Stimulated activated CD8-positive, alpha-beta memory T cell treated with anti-CD3 and anti-CD28 coated beads, Interleukin-4, amount 100 ng/mL, for 24 hours (primary cell): ENCODE measurements around the gene NUDC.
"Not testable (repeated sequence)": the region's sequence is repeated elsewhere in the genome, so short reads cannot be mapped to it uniquely, and the experiment has no call there.

ENCODE experiments used
- DNase-seq: peaks from one replicate; pipeline ENCODE4 v3.0.0-alpha.2; 2020; ENCODE audit warnings: low read depth

NUDC gene

DNA sequence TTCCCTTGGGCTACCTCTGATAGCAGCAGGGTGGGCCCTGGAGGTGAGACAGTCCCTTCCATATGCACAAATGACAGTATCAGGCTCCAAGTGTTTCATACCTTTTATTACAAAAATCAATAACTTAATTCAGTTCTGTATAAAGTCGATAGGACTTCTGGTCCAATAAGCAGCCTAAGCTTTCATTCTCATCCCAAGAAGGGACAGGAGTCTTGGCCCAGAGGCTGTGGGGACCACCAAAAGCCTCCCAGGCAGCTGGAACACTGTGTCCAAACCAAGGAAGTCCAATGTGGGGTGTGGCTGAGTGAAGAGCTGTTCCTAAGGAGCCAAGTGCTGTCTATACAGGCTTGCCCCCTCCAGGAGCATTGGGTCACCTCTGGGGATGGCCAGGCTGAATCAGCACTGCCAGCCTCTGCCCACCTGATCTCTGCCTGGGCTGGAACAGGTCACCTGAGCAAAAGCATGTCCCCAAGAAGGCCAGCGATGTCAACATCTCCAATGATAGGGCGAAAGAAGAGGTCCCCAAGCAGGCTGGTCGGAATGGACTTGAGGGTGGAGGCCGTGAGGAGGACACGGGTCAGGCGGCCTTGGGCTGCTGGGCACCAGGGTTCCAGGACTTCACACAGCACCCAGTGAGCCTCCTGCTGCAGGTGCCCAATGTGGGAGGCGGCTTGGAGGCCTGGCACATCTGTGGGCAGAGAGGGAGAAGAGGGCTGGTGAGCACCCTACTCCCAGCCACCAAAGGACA is 10.0 kb upstream of the NUDC start:
- DNase-seq: no peak

DNA sequence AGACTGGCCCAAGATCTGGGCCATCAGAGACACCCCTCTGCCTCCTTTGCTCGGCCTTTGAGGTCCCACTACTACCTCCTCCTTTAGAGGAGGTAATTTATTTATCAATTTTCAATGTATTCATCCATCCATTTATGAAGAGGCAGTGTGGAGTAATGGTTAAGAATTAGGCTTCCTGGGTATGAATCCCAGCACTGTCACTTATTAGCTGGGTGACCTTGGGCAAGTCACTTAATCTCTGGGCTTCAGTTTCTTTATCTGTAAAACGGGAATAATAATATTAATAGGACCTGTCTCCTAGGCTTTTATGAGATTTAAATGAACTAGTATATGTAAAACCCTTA is 9.4 kb upstream of the NUDC start:
- DNase-seq: no peak

DNA sequence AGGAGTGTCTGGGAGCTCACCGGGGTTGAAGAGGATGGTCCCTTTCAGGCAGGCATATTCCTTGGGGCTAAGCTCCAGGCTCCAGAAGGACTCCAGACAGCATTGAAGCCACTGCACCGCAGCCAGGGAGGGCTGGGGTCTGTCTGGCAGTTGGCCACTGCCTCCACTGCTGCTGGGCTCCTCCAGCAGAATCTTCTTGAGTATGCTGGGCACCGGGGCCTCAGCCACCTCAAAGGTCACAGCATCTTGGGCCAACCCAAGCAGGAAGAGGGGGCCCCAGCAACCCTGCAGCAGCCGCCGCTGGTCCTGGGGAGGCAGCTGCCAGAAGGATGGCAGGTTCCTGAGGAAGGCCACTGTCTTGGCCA is 8.2 kb upstream of the NUDC start:
- DNase-seq: no peak

DNA sequence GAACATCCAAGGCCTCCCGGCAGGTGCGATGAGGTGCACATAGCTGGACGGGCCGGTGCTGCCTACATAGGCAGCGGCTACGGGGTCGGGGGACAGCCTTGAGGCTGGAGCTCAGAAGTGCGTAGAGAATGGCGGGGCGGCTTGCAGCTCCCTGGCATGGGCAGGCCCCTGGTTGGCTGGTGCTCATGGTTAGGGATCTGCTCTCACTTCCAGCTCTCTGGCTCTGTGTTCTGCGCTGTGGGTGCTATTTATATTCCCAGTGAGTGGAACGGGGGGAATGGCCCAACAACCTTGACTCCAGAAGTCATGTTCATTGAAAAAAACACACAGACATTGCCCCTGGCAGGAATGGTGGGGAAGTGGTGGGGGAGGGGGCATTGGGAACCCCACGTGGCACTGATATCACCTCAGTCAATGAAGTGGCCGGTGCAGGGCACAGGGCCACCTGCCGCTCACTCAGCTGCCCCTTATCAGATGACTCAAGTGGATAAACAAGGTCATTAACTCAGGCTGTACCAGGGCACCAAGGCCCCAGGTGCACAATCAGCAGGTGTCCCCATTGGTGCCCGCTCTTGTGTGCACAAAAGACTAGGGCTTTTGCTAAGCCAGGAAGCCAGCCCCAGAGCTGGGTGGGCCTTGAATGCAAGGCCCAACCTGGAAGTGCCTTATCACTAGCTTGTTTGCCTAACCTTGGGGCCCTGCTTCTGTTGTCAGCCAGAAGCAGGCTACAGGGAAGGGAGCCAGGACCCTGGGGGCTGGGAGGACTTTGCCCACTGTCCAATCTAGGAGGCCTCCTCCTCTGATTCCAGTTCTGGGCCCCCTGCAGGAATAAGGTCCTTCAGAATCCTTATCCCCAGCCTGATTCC is 7.6 kb upstream of the NUDC start, which contains the start of gene NR0B2:
Gene NR0B2 (minus strand): TSS at position 222 of the 866 bp plus-strand sequence. CDS start 35 bp downstream, at position 187.
- no peak for DNase-seq

DNA sequence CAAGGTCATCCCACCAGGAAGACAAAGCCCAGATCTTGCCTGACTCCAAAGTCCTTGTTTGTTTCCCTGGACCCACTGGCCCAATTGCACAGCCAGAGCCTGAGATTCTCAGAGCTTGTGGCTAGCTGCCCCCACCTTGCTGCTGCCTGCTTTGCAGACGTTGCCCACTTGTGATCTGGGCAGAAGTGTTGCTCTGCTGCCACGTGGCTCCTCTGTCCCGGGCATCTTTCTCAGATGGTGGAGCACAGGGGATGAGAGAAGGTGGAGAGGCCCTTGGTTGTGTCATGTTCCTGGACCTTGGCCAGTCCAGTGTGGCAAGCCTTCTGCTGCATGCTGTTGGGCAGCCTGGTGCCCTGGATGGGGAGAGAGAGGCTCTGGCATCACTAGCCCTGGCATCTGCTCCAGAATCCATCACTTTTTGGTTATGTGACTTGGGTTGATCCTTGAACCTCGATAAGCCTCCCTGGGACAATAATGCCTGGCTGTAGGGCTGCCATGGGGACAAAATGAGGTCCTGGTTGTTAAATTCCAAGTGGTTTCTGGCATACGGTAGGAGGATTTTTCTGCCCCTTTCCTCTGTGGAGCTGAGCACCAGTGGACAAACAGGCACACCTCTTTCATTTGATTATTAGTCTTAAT is 6.2 kb upstream of the NUDC start:
- DNase-seq: no peak

DNA sequence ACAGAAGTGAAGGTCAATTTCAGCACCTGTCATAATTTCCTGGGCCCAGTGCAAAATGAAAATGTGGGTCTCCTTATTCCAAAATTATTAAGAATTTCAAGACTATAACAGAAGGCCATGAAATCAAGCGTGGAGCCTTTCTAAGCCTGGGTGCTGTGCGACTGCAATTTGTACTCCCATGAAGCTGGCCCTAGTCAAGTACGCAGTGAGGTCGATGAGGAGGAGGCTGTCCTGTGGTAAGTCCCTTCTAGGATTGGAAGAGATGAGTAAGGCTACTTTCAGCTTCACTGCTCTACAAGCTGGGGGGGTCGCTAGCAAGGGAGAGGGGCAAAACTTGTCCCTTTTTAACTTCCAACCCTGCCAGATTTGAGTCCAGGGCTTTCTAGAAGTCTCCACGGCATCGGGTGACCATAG is 410 bp upstream of the NUDC start:
- DNase-seq: no peak

DNA sequence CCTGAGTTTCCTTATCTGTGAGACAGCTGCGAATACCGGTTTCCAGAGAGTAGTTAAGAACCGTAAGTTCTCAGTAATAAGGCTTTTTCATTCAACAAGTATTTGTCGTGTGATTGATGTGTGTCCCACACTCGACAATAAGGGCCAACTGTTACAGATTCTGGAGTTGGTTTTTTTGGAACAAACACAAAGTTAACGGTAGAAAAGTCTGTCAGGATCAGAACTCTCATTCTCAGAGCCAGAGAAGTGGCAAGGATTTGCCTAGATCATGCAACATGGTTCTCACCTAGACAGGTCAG is 837 bp downstream of the NUDC start:
- DNase-seq: no peak

DNA sequence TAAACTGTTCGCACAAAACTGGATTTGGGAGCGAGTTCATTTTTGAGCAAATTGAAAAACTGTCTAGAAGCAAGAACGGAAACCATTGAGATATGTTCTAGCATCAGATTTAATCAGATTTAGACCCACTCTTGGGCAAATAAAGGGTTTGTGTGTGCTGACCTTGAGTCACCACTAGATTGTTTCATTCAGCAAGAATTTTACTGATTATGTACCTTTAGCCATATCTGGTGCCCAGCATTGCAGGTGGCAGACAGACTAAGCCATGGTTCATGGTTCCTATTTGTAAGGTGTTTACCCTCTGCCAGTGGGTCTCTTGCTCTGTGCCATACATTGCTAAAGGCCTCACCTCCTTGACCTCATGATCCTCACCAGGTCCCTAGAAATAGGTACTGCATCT is 1.4 kb downstream of the NUDC start:
- no peak for DNase-seq

DNA sequence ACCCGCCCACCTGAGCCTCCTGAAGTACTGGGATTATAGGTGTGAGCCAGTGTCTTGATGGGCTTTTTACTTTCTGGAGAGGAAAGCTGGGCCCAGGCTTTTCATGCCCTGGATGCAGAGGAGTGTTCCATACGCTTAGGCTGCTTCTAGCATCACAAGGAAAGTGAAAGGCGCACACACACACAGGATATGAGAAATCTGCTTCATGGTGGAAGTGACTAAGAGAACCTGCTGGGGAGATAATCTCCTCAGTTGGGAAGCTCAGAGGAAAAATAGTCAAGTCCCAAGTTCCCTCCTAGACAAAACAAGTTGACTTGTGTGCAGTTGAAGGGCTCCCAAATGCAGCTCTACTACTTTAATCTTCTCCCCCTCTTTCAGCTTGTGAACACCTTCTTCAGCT is 2.2 kb downstream of the NUDC start:
- no peak for DNase-seq

DNA sequence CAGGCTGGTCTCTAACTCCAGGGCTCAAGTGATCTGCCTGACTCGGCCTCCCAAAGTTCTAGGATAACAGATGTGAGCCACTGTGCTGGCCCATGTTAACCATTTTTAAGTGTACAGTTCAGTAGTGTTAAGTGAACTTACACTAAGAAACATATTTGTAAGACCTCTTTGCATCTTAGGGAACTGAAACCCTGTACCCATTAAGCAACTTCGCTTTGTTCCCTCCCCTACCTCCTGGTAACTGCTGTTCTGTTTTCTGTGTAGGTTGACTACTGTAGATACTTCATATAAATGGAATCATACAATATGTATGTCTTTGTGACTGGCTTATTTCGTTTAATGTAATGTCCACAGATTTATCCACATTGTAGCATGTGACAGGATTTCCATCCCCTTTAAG is 11.0 kb downstream of the NUDC start:
- DNase-seq: no peak

DNA sequence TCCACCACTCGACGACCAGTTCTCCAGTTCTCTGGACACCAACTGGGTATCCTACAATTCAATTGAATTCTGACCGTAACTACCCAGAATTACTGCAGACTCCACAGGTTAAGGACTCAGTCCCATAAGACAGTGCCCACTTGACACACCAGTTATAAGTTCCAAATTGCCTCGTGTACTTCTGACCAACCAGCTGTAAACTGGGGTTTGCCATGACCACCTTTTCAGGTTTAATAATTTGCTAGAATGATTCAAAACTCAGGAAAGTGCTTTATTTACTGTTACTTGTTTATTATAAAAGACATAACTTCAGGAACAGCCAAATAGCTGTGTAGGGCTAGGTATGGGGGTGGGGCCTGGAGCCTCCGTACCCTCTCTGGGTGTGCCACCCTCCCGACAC is 15.3 kb downstream of the NUDC start:
- no peak for DNase-seq

DNA sequence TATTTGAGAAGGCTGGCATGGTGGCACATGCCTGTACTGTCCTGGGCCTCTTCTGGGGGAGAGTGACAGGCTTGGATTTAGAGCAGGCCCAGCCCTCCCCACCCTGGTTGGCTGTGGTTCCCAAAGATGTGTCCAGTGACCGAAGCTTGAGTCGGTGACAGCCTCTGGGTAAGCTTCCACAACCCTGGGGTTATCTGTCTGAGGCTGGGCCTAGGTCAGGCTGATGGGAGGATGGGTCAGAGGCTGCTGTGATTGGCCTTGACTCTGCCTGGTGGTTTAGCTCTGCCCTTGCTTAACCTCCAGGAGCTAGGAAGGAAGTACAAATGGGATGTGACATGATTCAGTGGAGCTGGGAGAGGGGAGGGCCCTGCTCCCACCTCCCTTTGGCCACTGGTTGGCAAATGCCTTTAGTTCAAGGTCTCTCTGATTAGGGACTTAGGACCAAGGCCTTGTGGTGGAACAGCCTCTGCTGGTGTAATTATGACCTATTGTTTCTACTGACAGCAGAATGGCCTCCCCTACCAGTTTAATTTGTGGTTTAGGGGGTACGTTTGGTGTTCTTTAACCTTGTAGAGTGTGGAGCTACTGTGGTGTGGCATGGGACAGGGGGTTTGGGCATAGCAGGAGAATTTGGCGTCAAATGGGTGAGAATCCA is 16.6 kb downstream of the NUDC start:
- DNase-seq: no peak

DNA sequence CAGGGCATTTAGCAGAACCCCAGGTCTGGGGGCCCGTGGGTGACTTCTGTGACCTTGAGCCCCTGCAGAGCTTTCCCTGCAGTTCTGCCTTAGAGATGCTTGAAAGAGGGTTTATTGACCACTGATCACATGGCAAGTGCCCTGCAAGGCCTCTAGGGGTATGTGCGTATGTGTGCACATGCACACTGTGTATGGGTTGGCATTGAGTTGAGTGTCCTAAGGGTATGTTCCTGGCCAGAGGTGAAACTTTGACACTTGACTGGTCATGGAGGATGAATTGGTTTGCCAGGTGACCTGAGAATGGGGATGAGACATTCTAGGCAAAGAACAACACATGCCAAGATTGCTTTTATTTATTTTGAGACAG is 17.1 kb downstream of the NUDC start:
- DNase-seq: no peak

DNA sequence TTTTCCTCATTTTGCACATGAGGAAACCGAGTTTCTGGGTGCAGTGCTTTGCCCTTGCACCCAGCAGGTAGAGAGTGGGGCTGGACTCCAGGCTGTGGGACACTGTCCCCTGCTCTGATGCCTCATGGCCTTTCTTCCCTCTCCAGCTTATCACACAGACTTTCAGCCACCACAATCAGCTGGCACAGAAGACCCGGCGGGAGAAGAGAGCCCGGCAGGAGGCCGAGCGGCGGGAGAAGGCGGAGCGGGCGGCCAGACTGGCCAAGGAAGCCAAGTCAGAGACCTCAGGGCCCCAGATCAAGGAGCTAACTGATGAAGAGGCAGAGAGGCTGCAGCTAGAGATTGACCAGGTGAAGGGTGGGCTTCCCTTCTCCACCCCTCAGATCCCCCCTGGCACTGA is 19.8 kb downstream of the NUDC start:
- no peak for DNase-seq

DNA sequence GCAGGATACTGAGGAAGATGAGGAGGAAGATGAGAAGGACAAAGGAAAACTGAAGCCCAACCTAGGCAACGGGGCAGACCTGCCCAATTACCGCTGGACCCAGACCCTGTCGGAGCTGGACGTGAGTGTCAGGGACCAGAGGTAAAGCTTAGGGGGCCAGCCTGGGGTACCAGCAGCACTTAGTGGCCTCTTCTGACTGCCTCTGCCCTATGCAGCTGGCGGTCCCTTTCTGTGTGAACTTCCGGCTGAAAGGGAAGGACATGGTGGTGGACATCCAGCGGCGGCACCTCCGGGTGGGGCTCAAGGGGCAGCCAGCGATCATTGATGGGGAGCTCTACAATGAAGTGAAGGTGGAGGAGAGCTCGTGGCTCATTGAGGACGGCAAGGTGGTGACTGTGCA is 21.1 kb downstream of the NUDC start:
- DNase-seq: no peak

DNA sequence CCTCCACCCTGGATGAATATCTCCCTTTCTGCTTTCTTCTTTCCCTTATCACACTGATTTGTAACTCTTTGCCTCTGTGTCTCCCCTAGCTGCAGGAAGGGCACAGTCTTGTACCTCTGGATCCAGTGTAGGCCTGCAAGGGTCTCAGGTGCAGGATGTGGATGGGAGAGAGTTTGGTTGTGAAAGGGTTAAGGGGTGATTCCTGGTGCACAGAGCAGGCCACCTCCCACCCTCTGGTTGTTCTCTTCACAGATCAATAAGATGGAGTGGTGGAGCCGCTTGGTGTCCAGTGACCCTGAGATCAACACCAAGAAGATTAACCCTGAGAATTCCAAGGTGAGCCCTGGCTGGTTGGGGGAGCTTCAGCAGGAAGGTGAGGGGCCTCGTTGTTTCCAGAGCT is 23.6 kb downstream of the NUDC start:
- DNase-seq: no peak

DNA sequence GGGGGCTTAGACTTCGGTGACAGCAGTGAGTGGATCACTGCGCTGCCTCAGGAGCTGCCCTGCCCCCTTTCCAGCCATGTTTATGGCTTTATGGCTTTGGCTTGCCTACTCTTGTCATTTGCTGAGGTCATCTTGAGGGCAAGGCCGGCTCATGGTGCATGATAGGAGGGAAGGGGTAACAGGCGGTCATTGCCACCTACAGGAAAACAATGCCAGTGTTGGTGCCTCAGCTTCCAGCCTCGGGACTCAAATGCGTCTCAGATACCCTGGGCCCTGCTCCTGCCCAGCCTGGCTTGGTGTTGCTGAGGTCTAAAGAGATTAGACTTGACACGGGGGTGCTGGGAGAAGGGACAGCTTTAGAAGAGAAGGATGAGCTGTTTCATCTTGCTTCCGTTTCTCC is 24.2 kb downstream of the NUDC start:
- DNase-seq: no peak

DNA sequence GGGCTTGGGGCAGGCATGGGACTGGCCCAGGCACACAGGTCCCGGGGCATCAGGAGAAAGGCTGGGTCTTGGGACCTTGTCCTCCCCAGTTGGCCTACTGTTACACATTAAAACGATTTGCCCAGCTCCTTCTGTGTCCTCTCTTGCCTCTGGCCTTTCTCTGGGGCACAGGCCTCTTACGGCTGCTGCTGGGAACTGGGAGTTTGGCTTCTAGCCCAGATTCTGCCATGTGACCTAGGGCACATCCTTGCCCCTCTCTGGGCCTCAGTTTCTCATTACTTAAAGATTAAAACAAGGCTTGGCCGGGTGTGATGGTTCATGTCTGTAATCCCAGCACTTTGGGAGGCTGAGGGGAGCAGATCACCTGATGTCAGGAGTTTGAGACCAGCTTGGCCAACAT is 24.7 kb downstream of the NUDC start:
- no peak for DNase-seq

DNA sequence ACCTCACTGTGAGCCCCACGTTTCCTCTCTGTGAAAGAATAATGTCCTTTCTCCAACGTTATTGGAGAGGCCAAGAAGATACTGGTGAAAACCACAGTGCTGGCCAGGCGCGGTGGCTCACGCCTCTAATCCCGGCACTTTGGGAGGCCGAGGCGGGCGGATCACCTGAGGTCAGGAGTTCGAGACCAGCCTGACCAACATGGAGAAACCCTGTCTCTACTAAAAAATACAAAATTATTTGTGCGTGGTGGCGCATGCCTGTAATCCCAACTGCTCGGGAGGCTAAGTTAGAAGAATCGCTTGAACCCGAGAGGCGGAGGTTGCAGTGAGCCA is 27.1 kb downstream of the NUDC start:
- not testable (repeated sequence) for DNase-seq

DNA sequence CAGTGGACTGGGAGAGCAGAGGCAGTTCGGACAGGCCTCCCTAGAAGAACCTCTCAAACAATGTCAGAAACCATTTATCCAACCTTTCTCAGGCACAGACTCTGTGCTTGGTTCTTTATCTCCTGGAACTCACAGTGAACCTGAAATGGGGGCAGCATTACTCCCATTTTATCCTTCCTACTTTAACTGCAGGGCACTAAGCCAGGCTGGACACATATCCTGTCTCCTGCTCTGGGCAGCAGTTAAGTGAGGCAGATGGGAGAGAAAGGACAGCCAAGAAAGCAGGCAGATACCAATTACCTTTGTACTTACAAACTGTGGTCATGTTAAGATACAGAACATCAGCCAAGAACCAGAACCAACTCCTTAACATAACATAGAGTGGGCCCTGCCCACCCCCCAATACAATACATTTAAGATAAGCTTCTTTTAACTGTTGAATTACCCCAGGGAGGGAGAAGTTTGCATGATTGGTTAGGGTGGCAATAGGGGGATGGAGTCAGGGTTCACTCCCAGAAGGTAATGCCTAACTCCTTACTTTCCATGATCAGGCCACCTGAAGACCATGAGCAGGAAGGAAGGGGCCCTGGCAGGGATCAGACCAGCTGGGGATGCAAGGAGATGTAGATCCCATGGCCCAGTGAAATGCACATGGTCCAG is 27.9 kb downstream of the NUDC start:
- DNase-seq: no peak

DNA sequence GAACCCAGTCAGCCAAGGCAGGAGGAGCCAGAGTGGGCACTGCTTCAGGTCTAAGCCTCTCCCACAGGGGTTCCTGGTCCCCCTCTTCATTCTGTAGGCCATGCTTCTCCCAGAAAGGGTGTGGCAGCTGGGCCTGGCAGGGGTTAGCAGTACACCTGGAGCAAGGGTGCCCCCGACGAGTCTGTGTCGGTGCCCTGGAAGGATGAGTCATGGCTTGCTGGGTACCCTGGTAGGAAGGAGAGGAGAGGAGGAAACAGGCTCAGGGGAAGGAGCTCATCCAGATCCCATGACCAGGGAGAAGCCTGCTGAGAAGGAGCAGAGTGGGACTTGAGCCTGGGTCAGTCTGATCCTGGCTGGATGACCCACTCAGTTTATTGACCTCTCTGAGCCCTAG is 28.4 kb downstream of the NUDC start:
- DNase-seq: no peak

DNA sequence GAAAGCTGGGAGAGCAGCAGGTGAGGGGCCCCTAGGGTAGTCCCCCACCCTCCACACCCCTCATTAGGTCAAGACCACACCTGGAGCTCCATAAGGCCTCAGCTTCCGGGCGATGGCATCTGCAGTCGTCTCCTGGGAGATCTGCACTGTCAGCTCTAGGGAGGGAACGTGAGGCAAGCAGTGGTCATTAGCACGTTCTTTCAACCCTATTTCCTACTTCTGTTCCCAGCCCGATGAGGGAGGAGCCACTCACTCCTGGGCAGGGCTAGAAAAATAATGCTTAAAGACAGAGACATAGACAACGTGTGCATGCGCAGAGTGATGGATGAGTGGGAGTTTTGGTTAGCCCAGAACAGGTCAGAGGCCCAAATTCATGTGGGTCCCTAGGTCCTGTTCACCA is 29.1 kb downstream of the NUDC start:
- no peak for DNase-seq

DNA sequence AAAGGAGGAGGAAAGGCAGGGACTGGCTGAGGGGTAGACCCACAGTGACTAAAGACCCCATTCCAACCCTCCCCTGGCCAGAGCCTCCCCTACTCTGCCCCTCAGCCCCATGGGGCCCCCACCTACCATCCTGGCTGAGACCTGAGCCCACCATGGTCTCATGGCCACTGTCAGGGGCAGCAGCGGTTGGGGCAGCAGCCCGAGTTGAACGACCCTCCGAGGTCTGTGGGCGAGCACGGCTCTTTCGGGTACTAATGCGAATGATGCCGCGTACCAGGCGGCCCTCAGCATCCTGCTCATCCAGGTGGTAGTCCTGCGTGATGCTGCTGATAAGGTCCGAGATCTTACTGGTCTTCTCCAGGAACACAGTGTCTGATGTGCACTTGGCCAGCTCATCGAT is 29.7 kb downstream of the NUDC start:
- DNase-seq: no peak
